Astrocyte of the hippocampus (primary cell): Measurements from ENCODE around the gene ATXN2.

Source experiments
- DNase-seq: peaks from one replicate; pipeline ENCODE4 v3.0.0; 2011; ENCODE audit warnings: low read depth, low spot score

The ATXN2 gene

DNA sequence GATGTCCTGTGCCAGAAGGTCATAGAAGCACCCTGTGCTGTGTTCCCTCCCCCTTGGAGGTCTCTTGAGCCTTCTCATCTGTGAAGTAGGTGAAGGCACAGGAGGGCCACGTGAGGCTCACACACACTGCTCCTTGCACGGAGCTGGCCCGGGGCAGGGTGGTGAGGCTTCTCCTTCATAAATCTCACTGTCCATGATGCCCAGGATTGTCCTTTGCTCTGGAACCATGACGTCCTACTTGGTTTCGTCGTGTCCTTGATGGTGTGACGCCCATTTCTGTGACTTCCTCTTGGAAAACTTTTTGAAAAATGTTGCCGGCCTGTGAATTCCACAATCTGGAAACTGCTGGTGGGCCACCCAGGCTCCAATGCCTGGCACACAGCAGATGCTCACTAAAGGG, 159.0 kb downstream of the ATXN2 start:
- DNase-seq: no peak

DNA sequence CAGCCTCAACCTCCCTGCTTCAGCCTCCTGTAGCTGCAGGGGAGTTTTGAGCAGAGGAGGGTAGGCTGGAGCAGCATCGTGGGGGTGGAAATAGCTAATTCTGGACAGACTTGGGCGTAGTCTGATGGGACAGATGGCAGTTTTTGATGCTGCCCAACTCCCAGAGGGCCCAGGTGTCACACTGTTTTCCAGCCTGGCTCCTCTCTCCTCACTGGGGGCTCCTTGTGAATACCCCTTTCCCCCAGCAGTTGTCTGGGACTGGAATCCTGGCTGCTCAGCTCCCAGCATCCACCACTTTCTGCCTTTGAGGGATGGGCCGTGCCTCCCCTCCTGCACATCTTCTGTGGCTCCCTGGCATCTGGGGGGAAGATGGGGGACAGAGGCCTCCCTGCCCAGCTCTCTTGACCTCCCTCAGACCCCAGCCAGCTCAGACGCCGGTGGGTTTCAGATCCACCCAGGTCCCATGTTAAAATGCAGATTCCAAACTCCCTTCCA, 159.4 kb downstream of the ATXN2 start:
- DNase-seq: no peak

DNA sequence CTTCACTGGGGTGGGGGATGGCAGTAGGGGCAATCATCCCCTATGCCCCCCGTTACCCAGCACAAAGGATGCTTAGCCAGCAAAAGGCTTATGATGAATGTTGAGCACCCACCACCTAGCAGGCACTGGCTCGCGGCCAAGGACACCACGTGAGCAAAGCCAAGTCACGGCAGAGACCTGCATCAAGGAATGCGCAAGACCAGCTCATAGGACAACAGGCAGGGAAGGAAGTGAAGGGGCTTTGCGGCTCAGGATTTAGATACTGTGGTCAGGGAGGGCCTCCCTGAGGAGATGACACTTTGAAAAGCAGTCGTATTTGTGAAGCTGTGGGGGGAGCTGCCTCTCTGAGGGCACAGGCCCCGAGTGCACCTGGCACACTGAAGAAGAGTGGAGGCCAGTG, 160.6 kb downstream of the ATXN2 start:
- peak; percentile 87 for DNase-seq

DNA sequence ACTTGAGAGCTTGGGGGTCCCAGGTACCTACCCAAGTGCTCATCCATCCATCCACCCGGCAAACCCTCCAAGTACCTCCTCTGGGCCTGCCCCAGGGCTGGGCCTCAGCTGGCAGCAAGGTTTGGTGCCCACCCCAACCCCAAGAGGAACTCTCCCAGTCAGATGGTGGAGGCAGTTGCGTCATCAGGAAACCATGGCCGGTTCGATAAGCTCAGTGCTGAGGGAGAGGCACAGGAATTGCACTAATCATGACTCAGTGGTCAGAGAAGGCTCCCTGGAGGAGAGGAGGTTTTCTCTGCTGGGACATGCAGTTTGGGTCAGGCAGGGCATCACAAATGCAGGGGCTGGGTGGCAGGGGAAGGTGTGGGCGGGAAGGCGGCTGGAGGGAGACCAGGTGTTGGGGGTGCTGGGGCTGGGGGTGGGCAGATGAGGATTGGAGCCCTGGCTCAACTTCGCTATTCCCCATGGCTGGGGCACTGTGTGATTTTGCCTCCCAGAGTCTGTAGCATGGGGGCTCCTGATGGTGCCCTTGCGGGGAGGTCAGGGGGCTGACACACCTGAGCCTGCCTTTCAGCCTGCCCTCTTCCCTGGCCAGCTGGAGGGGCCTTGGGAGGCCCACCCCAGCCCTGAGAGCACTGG, 161.2 kb downstream of the ATXN2 start:
- peak; percentile 72 for DNase-seq

DNA sequence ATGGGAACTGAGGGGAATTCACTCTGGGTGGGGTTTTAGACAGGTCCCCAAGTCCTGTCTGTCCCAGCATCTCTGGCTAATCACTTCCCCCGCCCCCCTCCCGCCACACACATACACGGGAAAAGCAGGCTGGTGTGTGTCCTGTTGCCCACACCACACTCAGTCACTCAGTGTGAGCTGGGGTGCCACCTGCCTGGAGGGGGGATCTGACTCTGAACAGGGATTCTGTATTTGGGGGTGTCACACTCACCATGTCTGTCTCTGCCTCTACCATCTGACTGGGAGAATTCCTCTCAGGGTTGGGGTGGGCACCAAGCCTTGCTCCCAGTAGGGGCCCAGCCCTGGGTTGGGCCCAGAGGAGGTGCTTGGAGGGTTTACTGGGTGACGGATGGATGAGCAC, 162.3 kb downstream of the ATXN2 start:
- no peak for DNase-seq

DNA sequence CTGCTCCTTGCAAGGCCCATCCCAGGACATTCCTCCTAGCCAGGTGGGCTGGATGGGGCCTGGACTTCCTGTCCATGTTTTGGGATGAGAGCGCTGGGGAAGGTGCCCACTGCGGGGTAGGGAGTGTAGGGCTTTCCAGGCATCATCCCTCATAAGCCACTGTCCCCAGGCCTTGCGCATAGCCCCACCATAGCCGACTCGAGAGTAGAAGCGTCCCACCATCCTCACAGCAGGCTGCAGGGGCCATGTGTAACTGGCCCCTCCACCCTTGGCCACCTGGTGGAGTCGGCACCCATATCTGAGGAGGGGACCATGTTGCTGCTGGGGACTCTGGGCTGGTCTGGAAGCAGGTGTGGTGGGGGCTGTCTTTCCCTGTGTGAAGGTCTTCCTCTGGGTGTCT, 162.8 kb downstream of the ATXN2 start:
- no peak for DNase-seq

DNA sequence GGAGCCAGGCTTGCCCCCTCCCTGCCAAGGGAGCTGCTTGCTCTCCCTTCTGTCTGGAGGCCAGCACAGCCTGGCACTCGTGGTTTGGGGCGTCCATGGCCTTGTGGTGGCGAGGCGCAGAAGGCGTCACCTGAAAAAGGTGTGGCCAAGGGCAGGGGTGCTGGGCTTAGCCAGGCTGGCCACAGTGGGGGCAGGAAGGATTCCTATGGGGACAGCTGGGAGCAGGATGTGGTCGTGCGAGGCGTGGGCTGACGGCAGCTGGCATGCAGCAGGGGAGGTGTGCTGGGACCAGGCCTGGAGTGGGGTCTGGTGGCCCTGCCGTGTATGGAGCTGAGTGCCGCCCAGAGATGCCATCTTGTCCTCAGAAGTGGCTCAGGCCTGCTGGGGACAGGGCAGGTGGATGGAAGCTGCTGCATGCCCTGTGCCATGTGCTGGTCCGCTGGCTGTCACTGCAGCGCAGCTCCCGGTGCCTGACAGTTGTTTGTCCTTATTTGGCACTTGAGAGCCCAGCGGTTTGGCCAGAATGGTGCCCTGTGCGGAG, 163.4 kb downstream of the ATXN2 start:
- DNase-seq: no peak

DNA sequence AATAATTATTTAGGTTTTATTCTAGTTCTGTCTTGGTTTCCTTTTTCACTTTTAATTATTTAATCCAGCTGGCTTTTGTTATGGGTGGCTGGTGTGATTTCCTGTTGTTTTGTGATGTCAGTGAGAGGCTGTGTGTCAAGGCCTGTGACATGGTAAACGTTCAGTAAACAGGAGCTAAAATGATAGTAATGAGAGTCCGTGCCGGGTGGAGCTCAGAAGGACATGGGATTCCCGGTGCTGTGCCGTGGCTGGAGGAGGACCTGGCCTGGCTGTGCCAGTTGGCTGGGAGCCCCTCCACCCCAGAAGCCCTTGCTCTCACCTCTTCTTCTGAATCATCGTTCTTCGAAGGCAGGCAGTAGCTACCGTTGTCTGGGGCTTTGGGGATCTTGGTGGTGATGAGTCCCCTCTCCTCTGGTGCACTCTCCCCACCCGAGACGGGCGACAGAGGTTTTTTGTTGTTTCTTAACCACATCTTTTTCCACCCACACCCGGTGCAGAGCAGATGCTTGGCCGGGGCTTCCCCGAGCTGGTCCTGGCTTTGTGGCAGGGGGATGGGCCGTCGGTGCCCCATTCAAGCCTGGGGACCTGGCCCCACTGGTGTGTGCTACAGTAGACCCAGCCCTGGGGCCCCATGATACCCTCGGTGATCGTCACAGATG, 164.3 kb downstream of the ATXN2 start:
- DNase-seq: peak; percentile 69

DNA sequence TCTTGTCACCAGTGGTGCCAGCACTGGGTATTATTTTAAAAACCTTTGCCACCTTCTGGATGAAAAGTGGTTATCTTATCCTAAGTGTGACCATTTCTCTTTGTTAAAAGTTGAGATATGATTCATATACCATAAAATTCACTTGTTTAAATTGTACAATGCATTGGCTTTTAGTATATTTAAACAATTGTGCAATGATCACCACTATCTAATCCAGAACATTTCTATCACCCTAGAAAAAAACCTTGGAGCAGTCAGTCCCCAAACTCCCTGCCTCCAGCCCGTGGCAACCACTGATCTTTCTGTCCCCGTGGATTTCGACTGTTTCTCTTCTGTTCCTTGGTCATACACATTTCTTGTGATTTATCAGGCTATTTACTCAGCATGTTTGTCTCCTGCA, 165.1 kb downstream of the ATXN2 start:
- DNase-seq: no peak

DNA sequence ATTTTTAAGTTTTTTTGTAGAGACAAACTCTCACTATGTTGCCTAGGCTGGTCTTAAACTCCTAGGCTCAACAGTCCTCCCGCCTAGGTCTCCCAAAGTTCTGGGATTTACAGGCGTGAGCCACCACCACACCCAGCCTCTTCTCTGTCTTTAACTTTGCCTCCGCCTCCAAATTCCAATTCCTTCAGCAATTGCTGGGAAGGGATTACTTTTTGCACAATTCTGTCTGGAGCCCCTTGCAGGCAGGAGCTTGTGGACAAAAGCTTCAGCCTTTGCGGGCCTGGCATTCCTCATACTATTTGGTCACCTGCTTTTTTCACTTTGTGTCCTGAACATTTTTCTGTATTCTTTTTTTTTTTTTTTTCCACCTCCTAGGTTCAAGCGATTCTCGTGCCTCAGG, 167.3 kb downstream of the ATXN2 start:
- DNase-seq: no peak

DNA sequence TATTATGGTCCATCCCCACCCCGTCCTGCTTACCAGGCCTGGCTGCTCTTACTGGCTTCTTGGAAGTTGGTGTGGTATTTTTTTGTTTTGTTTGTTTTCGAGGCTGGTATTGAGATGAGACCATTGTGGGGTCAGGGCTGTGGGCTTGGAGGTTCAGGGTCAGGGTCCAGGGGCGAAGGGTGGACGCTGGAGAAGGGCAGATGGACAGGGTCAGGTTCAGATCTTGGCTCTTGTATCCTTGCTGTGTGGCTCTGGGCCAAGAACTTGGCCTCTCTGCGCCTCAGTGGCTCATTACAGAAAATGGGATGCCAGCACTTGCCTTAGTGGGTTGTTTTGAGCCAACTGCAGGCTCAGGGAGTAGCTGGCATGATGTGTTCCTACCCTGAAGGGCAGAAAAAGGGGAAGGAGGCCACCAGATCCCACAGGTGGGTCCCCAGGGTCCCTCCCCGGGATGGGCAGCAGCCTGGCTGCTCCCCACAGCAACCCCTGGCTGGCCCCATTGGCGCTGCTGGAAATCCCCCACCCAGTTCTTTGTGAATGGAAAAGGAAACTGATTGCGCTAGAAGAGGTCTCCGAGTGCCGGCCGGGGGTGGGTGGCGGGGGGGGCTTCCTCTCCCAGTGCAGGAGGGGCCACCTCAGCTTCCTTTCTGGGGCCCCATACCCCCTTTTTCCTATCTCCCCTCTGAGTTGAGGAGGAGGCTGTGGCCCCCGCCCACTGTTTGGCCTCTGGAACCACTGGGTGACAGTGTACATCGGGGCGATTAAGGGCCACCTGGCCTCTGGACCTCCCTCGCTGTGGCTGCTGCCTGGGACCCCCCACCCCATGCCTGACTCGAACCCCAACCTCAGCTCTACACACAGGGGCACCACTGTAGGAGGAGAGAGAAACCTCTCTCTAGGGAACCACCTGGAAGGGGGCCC, 168.4 kb downstream of the ATXN2 start:
- DNase-seq: no peak

DNA sequence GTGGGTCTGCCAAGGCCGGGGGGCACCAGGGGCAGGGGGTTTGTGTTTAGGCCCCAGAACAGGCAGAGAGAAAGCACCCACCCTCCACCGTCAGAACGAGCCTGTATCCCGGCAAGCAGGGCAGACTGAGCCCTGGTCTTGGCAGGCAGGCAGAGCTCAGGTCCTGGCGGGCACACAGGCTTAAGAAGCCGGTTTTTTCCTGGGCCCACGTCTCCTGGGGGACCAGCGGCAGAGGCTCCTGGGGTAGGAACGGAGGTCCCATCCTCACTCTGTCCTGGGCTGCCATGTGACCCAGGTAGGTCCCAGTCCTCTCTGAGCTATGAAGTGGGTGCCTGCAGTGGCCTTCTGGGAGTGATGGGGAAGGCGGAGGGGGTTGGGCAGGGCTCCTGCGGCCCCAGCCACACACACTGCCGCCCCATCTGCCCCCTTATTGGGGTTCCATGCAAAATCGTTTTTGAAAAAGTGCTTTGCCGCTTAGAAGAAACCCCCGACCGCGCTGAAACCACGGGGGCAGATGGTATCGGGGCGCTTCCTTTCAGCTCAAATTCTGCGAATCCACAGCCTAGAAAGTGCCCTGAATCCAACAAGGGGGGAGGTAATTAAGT, 169.2 kb downstream of the ATXN2 start:
- no peak for DNase-seq

DNA sequence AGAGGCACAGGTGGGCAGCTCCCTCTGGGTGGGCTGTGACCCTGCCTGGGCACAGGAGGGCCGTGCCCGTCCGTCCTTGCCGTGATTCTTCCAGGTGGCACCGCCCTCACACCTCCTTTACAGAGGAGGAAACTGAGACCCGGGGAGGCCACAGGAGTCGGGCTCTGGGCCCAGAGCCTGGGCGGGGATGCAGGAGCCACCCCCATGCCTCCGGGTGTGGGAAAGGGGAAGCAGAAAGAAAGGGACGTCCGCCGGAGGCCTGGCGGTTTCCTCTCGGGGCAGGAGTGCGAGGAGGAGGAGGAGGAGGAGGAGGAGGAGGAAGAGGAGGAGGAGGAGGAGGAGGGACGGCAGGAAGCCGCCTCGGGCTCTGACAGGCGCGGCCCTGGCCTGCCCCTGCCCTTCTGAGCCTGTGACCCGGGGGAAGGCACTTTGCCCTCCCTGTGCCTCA, 170.4 kb downstream of the ATXN2 start:
- DNase-seq: no peak

DNA sequence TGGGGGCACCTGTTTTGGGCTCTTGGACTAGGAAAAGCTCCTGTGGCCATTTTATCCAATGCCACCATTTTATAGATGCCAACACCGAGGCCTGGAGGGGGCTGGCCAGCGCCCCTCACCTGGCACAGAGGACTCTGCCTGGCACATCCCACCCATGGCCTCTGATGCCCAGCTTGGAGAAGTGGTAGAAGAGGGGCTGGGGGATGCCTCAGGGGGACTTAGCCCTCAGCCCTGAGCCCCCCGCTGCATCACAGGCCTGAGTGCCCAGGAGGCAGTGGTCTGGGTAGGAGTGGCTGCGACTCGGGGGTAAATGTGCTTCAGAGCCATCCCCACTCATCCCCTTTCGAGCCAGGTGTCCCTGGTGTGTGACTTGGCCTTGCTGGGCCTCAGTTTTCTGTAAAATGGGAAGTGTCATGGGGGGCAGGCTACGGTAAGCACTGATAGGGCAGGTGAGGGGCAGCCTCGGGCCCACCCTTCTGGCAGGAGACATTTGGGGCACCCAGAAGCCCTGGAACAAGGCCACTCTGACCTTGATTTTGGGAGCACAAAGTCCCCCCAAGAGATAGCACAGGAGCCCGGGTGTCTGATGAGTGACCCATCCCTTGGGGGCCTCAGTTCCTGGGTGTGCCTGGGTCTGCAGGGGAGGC, 170.9 kb downstream of the ATXN2 start:
- no peak for DNase-seq

DNA sequence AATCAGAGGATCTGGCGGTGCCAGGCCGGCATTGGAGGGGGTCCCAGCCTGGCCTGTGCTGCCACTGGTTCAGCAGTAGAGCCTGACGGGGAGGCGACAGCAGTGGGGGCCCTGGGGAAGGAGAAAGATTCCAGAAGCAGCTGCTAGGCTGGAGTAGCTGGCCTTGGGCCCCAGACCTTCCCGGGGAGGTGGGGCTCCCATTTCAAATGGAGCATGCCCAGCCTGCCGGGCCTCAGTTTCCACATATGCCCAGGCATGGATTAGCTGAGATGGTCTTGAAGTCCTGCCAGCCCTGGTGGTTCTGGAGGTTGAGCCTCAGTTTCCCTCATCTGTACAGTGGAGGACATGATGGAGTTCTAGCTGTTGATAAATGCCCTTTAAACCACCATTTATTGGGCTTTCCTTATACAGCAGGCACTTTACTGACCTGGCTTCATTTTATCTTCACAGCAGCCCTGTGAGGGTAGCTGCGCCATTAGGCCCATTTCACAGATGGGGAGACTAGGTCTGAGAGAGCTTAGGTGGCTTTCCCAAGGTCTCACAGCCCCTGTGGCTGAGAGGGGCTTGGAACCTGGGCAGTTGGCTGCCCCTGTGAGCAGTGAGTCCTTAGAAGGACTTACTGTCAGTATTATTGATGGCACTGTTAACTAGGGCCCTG, 171.6 kb downstream of the ATXN2 start:
- no peak for DNase-seq

DNA sequence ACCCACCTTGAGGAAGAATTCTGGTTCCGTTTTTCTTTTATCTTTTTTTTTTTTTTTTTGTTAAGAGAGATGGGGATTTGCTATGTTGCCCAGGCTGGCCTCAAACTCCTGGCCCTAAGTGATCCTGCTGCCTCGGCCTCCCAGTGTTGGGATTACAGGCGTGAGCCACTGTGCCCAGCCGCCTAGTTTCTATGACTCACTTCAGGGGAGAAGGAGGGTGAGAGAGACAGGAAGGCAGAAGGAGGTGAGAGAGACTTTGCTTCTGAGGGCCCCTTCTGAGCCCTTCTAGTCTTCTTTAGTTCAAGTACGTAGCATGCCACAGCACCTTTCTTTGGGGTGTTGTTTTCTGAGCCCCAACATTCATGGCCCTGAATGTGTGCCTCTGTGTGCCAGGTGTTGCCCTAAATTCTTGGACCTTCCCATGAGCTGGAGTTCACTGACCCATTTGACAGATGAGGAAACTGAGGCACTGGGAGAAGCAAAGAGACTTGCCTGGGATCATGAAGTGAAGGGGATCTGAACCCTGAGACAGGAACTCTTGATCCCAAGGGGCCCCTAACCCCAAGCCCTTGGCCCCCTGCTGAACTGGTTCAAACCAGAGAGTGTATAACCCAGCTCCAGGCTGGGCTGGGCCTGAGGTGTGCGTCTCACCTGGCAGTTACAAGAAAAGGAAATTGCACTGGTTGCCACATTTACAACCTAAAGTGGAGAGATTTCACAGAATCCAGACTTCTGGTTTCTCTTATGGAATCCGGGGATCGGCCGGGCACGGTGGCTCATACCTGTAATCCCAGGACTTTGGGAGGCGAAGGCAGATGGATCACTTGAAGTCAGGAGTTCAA, 172.6 kb downstream of the ATXN2 start:
- no peak for DNase-seq

DNA sequence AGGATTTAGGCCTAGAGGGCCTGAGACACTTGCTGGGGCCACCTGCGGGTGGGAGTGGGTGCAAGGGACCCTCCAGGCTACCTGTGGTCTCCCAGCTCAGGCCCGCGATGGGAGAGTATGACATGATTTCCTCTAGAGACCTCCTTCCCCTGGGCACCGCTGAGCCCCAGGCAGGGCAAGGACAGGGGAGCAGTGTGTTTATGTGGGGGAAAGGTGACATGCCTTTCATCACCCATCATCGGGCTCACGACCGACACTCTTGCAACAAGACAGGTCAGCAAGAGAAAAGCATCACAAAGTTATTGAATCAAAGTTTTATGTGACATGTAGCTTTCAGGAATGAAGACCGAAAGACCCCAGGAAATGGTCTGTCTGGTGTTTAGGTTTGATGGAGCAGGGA, 173.5 kb downstream of the ATXN2 start:
- no peak for DNase-seq

DNA sequence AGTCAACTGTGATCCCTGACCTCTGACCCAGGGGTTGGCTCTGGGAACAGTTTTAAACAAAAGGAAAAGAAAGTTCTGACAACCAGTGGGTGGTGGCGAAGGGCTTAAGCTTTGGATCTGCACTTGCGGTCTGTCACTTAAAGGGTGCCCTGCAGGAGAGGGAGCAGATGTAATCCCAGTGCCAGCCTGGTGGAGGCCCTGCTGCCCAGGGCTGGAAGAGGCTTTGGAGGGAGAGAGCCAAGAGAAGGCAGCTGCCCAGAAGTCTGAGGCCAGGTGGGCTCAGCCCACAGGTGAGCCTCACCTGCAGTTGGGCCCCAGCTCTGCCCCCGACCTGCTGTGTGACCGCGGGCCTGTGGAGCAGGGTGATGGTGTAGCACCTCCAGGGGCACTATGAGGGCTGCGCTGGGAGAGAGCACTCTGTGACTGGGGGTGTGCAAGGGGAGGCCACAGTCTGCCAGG, 174.3 kb downstream of the ATXN2 start:
- no peak for DNase-seq

DNA sequence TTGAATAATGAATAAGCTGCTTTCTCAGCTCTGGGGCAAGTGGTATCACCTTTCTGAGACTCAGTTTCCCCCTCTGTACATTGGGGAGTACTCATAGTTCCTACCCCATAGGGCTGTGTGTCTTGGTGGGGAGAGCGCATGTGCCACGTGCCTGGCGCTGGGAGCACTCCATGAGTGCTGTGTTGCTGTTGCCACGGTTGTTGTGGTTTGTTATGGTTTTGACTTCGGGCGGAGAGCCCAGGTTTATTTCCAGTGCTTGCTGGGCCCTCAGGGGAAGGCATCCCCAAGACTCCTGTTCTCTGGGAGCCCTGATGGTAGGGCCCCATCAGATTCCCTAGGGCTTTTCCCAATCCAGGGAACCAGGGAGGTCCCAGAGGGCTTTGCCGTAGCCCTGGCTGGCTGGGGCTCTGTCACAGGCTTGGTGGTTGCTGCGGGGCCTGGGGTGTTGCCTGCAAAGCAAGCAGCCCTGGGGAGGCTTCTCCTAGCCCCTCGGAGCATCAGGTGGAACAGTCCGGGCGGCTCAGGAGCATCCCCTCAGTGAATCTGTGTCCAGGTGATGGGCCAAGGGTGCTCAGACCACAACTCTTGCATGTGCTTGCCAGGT, 174.8 kb downstream of the ATXN2 start:
- DNase-seq: peak; percentile 58
